GM19240 (cell line): ENCODE results near the gene LTBP2.
A peak's percentile ranks its signal among the peaks of the same experiment; 100 is the strongest.

Experiments
- DNase-seq: peaks from one replicate; pipeline ENCODE4 v3.0.0; 2011; ENCODE audit warnings: low spot score; ENCODE audit not compliant: insufficient read length

The LTBP2 gene

DNA sequence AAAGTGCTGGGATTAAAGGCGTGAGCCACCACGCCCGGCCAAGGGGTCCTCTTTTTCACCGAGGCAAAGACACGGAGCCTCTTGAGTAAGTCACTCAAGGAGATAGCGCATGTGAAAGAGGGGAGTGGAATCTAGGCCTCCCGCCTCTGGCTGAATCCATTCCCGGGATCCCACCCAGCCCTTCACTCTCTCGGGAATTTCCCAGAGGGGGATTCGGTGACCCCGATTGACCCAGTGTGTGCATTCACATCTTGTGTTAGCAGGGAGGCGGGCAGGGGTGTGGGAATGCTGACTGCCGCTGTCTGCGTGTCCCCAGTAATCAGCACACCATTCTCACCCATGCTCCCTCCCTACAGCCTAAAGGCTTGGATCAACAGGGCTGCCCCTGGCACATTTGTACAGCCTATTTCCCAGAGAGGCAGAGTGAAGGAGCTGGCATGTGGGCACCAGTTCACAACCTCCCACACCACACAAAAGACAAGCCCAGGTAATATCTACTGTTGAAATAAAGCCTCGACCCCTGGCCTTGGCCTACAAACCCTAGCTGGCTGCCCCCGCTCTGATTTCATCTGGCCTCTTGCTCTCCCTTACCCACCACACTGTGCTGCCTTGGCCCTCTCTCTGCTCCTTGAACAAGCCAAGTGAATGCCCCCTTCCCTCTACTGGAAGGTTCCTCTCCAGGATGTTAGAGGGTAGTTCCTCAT is 1.3 kb upstream of the LTBP2 start:
- DNase-seq = no peak

DNA sequence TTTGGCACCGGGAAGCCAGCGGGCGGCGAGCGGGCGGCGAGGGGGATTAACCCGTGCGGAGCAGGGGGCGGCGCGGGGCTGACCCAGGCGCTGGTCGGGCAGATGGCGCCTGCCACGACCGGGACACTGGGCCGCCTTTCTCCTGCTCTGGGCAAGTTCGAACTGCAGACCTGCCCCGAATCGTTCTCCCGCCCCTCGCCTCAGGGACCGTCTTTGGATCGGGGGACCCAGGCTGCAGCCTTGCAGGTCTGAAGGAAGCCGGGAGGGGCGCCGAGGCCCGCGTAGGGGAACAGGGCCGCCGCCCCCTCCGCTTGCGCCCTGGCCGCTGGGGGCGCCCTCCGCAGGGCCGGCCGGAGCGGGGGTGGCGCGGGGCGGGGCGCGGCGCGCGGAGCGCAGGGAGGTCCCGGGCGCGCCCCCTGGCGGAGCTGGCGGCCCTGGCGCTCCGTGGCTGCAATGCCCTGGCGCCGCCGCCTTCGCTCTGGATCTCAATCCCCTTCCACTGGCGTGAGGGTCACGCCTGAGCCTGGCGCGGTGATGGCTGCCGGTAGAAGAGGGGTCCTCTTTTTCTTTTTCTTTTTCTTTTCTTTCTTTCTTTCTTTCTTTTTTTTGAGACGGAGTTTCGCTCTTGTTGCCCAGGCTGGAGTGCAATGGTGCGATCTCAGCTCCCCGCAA is 449 bp upstream of the LTBP2 start:
- peak; percentile 58 for DNase-seq

DNA sequence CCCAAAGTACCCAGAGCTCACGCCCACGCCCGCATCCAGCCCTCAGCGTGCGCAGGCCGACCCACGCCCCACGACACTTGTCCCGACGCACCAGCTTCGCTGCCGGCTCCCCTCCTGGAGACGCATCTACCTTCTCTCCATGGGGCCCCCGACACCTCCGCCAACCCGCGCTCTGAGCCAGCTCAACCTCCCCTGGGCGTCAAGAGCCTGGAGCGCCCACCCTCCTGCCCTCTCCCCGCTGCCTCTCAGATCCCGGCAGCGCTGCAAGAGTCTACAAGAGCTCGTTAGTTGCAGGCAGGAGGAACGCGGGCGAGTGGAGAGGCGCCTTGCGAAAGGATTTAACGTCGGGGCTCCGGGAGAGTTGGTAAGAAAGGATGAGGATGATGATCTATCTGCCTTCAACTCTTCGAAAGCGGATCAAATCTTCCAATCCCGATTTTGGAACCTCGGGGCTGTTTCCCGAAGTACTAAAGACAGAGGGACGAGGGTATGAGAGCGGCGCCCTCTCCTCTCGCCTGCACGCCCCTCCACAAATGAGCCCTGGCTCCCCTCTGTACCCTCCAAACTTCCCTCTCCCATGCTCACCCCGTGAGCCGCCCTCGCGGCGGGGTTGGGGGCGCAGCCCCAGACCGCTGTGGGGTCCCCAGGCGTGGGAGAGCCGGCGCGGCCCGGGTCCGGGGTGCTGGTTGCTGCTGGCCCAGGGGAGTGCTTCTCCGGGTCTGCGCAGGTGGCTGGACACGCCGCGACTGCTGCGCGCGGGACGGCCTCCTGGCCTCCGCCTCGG is 979 bp downstream of the LTBP2 start:
- DNase-seq = no peak

DNA sequence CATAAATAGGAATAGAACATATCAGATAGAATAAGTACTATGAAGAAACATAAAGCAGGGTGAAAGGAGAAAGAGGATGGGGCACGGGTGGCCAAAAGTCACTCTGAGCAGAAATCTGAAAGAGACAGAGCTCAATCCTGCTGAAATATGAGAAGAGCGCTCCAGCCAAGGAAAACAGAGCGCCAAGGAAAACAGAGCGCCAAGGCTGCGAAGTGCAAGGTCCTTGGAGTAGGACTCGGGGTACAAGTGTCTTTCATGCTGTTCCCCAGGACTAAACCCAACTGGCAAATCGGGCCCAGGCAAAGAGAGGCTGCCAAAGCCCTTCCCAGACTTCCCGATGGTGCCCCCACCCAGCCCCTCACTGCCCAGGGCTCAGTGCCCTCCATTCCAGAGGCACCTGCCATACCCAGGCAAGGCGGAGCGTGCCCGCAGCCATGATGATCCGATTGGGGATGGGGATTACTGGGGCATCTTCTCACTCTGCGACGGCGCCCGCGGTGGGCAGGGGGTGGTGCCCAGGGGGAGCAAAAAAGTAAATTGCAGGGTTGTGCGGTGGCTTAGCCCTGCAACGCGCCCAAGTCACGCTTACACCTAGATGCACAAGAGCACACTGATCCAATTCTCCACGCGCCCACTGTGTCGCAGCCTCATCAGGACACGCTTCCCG is 1.7 kb downstream of the LTBP2 start:
- DNase-seq = no peak

DNA sequence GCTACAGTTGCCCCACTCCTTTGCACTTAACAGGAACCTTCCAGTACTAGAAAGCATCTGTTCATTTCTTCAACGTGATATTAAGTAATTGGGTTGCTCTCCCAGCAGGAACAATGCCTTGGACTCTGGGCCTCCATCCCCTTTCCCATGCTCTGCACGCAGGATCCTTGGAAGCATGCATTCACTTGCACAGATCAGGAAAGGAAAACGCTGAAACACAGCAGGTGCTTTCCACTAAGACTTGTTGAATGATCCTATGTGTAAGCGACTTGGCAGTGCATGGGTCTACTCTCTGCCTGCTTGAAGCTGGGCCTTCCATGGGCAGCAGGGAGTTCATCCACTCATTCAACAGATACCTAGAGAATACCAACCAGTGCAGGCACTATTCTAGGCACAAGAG is 2.3 kb downstream of the LTBP2 start:
- no peak for DNase-seq

DNA sequence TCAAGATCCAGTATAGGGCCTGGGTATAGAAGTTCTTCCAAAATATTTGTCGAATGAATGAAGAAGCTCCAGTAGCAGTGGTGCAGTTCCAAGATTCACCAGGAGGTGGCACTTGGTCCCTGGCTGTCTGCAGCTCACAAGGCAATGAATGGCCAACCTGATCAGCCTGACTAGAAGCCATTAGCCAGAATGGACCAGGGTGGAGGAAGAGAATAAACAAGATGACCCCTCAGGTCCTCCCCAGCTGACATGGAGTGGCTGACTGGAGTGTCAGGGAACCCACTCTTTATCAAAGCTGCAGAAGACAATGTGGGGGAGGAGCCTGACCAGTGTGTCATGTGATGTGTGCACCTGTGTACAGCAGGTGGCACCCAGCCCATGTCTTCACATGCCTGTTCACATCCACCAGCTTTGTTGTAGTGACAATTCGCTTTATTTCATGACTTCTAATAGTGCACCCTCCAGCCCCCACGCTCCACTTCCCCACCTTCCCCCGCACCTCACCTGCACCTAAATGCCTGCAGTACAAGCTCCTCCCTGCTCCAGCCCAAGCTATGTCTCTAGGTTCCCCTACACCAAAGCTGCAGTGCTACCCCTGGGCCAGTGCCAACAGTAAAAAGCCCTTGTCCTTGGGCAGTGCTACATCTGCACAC is 3.0 kb downstream of the LTBP2 start:
- DNase-seq = peak; percentile 49

DNA sequence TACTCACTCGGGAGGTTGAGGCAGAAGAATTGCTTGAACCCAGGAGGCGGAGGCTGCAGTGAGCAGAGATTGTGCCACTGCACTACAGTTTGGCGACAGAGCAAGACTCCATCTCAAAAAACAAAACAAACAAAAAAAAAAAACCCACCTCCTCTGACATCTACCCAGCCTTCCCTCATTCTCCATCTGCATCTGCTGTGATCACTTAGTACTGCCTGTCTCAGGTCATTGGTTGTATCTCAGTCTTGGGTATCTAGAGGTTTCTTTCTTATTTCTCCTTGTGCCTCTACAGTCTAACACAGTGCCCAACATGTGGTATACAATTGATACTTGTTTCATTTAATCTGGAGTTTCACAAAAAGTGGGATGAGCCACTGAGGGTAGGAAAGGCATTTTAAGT is 5.3 kb downstream of the LTBP2 start:
- no peak for DNase-seq

DNA sequence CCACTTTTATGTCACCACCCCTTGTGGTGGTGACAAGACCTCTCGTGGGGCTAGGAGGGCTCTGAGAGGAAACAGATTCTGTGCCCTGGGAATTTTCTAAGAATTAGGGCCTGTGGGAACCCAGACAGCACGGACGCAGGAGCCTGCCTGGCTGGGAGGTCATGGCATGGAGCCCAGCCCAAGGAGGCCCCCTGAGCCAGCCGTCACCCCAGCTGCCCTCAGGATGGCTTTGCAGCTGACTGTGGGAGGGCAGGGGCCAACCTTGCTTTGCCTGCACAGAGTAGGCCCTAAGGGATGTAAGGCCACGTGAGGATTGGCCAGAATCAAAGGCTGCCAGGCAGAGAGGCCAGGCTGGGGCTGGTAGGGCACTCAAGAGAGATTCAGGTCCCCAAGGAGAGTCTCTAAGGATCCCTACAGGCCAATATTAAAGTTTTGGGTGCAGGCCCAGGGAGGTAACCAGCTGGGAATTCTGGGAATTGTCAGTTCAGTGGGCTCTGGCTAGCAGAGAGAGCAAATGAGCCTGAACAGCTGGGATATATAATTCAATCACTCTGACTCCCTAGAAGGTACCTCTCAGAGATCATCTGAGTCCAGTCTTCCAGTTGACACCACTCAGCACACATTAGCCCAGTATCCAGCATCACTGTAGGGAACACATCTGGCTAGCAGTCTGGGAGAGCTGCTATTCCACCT is 6.4 kb downstream of the LTBP2 start:
- no peak for DNase-seq

DNA sequence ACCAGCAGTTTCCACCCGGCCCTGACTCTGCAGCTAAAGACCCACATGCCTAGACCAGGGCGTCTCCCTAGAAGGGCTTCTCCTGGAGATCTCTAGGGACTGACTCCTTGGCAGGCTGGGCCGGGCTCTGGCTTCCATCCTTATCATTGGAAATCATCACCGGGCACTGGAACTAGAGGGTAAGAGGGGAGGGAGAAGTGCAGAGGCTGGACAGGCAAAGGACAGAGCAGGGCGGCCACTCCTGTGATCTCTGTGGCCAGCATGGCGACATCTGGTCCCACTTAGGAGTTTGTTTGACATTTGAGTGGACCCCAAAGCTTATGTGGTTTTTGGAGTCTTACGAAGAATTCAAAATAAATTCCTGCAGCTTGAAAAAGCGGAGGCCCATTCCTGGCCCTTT is 7.1 kb downstream of the LTBP2 start:
- DNase-seq = no peak

DNA sequence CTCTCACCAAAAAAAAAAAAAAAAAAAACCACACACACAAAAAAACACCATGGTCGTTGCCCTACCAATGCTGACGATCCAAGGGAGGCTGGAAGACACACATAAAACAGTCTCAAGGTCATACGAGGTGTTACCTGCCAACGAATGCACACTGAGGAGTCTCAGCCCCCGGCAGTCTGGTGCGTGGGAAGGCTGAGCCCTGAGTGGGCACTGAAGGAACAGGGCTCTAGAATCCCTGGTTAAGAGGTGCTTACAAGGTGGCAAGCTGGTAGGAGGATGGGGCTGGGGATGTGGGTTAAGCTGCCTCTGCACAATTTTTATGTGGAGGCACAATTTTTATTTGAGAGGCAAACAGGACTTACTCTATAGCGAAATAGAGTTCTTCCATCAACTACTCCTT is 7.9 kb downstream of the LTBP2 start:
- DNase-seq = no peak

DNA sequence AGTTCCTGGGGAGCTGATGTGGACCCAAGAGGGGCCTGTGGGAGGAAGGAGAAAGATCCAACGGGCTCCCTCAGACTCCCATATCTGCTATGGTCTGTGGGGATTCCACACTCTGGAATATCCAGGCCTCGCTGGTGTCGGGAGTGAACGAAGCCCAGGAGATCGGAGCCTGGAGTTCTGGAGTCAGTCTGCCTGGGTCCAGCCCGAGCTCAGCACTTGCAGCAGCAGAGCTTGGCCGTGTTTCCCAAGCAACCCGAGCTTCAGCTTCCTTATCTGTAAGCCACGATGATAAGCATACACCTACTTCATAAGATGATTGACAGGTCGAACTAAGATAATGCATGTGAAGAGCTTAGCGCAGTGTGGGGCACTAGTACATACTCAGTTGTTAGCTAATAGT is 10.1 kb downstream of the LTBP2 start:
- no peak for DNase-seq

DNA sequence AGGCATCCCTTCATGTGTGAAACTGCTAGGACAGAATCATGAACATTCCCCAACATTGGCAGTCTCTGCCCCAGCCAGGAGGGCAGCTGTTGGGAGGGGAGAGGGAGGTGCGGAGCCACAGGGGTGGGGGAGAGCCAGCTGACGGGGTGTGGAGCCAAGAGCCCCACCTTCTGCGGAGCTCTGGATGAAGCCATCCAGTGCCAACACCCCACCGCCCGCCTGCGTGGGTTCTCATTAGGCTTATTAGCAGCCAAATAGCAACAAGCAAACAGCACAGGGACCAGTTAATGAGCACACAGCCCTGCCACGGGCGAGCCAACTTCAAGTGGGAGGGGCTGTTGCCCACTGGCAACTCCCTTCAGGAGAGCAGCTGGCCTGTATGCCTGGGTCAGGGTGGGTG is 12.1 kb downstream of the LTBP2 start:
- no peak for DNase-seq

DNA sequence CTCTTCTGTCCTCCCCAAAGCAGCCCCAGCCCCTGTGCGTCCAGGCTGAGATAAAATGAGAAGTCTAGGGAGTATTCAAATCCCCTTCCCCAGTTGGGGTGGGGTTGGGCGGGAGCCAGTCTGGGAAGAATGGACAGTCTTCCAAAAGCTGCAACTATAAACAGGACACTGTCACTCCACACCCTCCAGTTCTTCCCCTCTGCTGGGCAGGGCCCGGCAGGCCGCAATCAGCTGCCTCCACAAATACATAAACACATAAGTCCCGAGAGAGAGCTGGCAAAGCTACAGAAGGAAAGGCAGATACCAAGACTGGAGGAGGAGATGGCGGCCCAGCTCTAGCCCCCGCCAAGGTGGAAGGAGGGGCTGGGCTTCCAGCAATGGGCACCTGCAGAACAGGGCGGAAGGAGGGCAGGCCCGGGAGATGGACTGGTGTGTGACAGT is 12.7 kb downstream of the LTBP2 start:
- DNase-seq = no peak

DNA sequence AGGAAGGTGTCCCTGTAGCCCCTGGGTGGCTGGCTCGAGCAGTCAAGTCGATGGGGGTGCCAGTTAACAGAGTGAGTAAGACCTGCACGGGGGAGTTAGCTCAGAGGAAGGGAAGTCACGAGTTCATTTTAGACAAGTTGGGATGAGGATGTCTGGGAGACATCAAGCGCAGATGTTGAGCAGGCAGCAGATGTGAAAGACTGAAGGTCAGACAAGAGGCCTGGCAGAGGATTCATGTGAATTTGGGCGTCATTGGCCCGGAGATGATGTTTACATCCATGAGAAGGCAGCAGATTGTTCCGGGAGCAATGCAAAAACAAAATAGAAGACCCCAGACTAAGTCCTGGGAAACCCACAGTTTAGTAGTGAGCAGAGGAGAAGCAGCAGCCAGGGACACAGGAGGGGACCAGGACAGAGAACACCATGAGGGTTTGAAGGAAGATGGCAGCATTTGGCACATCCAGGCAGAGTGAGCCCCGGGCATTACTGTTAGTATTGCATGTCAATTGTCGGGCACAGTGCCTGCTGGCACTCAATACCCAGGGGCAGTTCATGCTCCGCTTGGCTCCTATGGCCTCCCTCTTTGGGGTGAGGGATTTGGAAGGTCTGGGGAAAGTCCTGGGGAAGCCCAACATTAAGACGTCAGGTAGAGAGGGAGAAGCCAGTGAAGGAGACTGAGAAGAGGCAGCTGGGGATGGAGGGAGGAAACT is 15.1 kb downstream of the LTBP2 start:
- DNase-seq = no peak

DNA sequence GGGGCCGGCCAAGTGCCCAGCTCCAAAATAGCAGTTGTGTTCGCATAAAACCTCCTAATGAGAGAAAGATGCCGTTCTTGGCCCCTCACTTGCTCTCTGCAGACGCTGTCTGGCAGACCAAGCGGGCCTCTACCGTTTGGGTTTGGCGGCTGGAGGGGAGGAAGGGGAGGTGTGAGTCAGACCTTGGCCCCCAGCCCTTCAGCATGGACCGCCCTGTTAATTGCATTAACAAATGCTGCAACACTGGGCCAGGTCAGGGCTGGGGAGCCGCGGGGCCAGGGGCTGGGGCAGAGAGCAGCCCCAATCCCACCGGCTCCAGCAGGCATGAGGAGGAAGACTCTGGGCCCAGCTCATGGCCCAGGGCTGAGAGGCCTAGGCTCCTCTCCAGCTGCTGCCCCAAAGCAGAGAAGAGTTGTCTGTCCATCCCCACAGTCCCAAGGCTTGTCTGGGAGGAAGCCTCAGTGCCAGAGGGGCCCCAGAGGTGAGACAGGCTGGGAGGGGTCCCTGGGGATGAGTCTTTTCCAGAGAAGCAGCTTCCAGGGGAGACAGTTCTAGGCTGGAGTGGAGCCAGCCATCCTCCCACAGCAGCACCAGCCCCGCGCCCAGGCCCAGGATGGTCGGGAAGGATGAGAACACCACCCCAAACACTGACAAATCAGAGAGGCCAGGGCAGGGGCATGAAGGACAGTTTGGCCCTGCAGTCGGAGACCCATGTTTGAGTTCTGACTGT is 16.9 kb downstream of the LTBP2 start:
- DNase-seq = no peak

DNA sequence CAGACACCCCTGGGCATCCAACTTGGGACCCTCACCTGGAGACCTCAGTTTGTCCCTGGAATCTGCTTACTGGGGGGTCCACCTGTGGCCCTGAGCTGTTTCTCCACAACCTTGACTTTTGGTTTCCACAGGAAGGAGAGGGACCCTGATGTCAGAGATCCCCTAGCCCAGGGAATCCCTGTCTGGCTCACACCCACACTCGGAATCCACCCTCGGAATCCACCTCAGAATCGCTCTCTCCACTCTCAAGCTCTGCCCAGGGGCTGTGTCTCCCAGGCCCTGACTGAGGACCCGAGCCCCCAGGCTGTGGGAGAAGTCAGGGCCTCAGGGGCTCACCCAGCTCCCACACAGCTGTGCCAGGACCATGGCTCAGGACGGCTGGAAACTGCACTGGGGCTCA is 17.4 kb downstream of the LTBP2 start:
- DNase-seq = no peak

DNA sequence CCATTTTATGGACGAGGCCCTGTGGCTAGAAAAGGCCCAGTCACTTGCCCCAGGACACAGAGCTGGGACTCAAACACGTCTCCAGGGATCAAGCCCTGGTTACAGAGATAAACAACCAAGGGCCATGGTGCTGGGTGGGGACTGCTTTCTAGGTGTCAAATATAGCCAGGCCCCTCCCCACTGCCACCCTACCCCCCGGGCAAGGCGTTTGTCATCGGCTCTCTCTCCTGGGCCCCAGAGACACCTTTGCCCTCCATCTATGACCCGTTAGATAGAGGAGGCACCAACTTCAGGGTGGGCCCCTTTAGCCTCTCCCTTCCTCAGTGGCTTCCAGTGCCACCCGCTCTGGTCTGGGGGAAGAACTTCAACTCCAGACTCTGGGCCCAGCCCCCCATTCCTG is 18.0 kb downstream of the LTBP2 start:
- no peak for DNase-seq

DNA sequence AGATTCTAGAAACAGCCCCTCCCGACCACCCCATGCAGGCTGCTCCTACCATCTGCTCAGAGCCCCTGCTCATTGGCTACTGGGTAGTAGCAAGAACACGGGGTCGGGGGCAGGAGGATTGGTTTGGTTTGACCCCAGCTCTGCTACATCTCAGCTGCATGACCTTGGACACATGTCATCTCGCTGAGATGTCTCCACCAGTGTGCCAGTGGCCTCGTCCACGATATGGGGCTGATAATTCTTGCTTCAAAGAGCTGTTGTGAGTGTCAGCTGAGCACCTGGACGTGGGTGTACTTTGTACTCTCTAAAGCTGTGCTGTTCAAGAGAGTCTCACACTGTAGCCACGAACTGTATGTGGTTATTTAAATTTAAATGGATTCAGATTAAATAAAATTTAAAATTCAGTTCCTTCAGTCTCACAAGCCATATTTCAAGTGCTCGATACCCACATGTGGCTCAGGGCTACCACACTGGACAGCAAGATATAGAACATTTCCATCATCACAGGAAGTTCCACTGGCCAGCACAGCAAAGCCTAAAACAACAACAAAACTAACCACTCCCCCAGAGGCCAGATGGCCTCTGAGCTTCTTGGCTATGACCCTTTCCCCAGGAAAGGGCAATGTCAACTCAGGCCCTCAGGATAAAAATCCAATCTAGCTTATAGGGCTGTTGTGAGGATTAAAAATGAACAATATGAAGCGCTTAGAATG is 18.6 kb downstream of the LTBP2 start:
- no peak for DNase-seq
